MCF 10A (cell line): ENCODE data around the gene EHMT1. TPM values are rescaled to one million over a fixed set of nuclear protein-coding genes. Genes with fewer than 3 reads are reported as not detected.
"Not testable (repeated sequence)": the region's sequence is repeated elsewhere in the genome, so short reads cannot be mapped to it uniquely, and the experiment has no call there.

Experiments used
- BruUV-seq: library from RNA; stranded (reverse); fragments of 400-500 nt; replicated peaks from 2 replicates; lab custom pipeline; 2021; lab: Mats Ljungman, UMichigan
- CTCF ChIA-PET: fragments of 300-600 bp; sonication (Branson Sonifier 250); formaldehyde crosslinking; extraction: SDS; loops from one replicate; lab custom pipeline; 2021; ENCODE audit warnings: antibody characterized with exemption, inconsistent platforms; lab: Yijun Ruan, JAX
- POLR2A ChIA-PET: fragments of 300-600, 350-650 bp; sonication (Branson Sonifier 250); formaldehyde crosslinking; extraction: SDS; loops from one replicate; lab custom pipeline; 2020; ENCODE audit warnings: antibody characterized with exemption, inconsistent platforms; lab: Yijun Ruan, JAX
- DNase-seq: peaks from one replicate; pipeline ENCODE4 v3.0.0-alpha.2; 2018; ENCODE audit not compliant: unreplicated experiment
- H3K27ac Mint-ChIP-seq: one replicate; pipeline ENCODE4 v1.8.0; 2022; ENCODE audit warnings: mild to moderate bottlenecking, low read depth, mixed read lengths; ENCODE audit not compliant: unreplicated experiment
- H3K27me3 Mint-ChIP-seq: one replicate; pipeline ENCODE4 v1.8.0; 2022; ENCODE audit warnings: mixed read lengths; ENCODE audit not compliant: insufficient read depth, unreplicated experiment
- H3K36me3 Mint-ChIP-seq: one replicate; pipeline ENCODE4 v1.8.0; 2022; ENCODE audit warnings: mild to moderate bottlenecking, moderate library complexity, mixed read lengths; ENCODE audit not compliant: insufficient read depth, unreplicated experiment
- H3K4me1 Mint-ChIP-seq: one replicate; pipeline ENCODE4 v1.8.0; 2022; ENCODE audit warnings: mixed read lengths; ENCODE audit not compliant: insufficient read depth, unreplicated experiment
- H3K4me3 Mint-ChIP-seq: one replicate; pipeline ENCODE4 v1.8.0; 2022; ENCODE audit warnings: mild to moderate bottlenecking, moderate library complexity, mixed read lengths; ENCODE audit not compliant: unreplicated experiment
- H3K9me3 Mint-ChIP-seq: one replicate; pipeline ENCODE4 v1.8.0; 2022; ENCODE audit warnings: mixed read lengths; ENCODE audit not compliant: unreplicated experiment
- intact Hi-C: fragments of 100-400 bp; cut with micrococcal nuclease; formaldehyde crosslinking; loops from 2 replicates; pipeline ENCODE4 v1.14.1; 2022
- total RNA-seq: library from RNA; stranded (reverse); gene quantifications from 2 replicates; pipeline ENCODE4 v1.2.3, GENCODE V29; 2022
- TF ChIP-seq, protein P1 (sequence below): fragments of 200-600 bp; IDR thresholded peaks from one replicate; pipeline ENCODE4 v1.8.0; 2022; ENCODE audit warnings: antibody characterized with exemption, mild to moderate bottlenecking; ENCODE audit not compliant: unreplicated experiment

EHMT1 gene
- total RNA-seq, 1 experiment from 2014 or later = 79.7 TPM

DNA sequence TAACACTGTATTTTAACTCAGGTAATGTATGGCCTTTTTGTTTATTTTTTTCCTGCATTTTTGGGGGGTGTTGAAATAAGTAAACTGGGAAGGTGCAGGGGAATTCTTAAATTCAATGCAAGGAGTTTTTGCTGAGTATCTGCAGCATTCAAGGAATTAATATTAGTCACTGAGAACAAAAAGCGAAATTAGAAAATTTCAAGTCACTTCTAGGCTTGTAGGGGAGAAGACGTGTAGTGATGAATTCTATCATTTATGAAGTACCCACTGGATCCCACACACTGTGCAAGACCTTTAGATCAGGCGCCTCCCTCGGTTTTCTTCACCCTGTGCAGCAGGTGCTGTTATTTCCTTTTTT, 1.2 kb downstream of the EHMT1 start:
- Mint-ChIP-seq H3K9me3 (no peaks in the 10 kb centered on the region), H3K36me3 (peaks cover 80% of the 10 kb centered on the region), H3K27me3 (no peaks in the 10 kb centered on the region), H3K4me1 (peaks cover 14% of the 10 kb centered on the region), H3K4me3 (peak overlapping the region; percentile 95), H3K27ac (peak overlapping the region; percentile 91)
- POLR2A ChIA-PET = interaction anchor here (0.7 to 2.8 kb wide), 14 partner anchors 10 to 997 kb away, joined by 3 to 21 read pairs (median 4); partner anchors contain the start of genes ARRDC1, EXD3, NOXA1 and PNPLA7
- CTCF ChIA-PET = interaction anchor here (0.7 to 1.0 kb wide), 2 partner anchors 85 to 582 kb away, joined by 3 to 6 read pairs; no protein-coding TSS in a partner anchor
- TF ChIP-seq, protein P1, sequence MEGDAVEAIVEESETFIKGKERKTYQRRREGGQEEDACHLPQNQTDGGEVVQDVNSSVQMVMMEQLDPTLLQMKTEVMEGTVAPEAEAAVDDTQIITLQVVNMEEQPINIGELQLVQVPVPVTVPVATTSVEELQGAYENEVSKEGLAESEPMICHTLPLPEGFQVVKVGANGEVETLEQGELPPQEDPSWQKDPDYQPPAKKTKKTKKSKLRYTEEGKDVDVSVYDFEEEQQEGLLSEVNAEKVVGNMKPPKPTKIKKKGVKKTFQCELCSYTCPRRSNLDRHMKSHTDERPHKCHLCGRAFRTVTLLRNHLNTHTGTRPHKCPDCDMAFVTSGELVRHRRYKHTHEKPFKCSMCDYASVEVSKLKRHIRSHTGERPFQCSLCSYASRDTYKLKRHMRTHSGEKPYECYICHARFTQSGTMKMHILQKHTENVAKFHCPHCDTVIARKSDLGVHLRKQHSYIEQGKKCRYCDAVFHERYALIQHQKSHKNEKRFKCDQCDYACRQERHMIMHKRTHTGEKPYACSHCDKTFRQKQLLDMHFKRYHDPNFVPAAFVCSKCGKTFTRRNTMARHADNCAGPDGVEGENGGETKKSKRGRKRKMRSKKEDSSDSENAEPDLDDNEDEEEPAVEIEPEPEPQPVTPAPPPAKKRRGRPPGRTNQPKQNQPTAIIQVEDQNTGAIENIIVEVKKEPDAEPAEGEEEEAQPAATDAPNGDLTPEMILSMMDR = no peak
- no peak for DNase-seq
- intact Hi-C loops = no loop called here
- BruUV-seq = TSS peak; percentile 50

DNA sequence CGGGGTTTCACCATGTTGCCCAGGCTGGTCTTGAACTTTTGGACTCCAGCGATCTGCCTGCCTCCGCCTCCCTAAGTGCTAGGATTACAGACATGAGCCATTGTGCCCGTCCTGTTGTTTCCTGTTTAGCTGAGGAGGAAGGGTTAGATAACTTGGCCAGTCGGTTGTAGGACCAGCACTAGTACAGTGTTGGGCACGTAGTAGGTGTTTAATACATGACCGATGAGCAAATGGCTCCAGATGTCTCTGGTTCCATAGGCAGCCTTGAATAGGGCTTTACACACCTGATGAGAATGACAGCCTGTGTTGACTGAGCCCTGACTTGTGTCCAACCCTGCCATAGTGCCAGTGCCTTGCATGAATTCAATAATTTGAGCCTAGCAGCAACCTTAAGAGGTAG, 1.8 kb downstream of the EHMT1 start:
- ChIA-PET POLR2A (interaction anchor here (0.6 to 2.8 kb wide), 14 partner anchors 9 to 380 kb away, joined by 3 to 21 read pairs (median 3); partner anchors contain the start of genes DPH7, EXD3, NOXA1 and PNPLA7), CTCF (interaction anchor here (0.7 to 1.0 kb wide), 3 partner anchors 40 to 583 kb away, joined by 3 to 6 read pairs (median 3); no protein-coding TSS in a partner anchor)
- Mint-ChIP-seq H3K27ac (peak overlapping the region; percentile 91), H3K9me3 (no peaks in the 10 kb centered on the region), H3K36me3 (peaks cover 79% of the 10 kb centered on the region), H3K4me1 (peaks cover 14% of the 10 kb centered on the region), H3K4me3 (peak overlapping the region; percentile 95), H3K27me3 (no peaks in the 10 kb centered on the region)
- TF ChIP-seq, protein P1 = no peak
- no peak for DNase-seq
- intact Hi-C loops = no loop called here
- BruUV-seq = no TSS peak

DNA sequence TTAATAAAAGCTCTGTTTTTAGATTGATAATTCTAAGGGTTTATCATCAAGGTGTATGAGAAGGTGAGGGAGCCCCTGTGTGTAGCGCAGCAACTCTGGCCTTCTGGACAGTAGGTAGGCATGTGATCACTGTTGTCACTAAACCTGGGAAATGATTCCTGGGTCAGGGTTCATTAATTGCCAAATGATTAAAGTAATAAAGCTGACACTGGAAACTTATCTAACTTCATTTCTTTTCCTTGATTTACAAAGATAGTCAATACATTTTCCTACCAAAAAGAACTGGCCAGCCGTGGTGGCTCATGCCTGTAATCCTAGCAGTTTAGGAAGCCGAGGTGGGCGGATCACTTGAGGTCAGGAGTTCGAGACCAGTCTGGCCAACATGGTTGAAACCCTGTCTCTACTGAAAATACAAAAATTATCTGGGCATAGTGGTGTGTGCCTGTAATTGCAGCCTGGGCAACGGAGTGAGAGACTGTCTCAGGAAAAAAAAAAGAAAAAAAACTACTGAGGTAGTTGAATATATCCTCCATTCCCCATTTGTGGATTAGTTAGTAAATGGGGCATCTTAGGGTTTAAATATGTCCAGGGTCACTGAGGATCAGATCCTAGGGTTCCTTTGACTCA, 2.4 kb downstream of the EHMT1 start:
- no peak for DNase-seq
- peak overlapping the region; percentile 95 for H3K4me3 Mint-ChIP-seq
- ChIA-PET CTCF (interaction anchor here (0.6 to 1.0 kb wide), 5 partner anchors 41 to 919 kb away, joined by 3 to 6 read pairs (median 3); partner anchors contain the start of gene DPH7), POLR2A (interaction anchor here (0.6 to 2.8 kb wide), 14 partner anchors 9 to 831 kb away, joined by 3 to 21 read pairs (median 3); partner anchors contain the start of genes DPH7, EXD3, NOXA1 and TUBB4B)
- H3K4me1 Mint-ChIP-seq = peaks cover 14% of the 10 kb centered on the region
- no peaks in the 10 kb centered on the region for H3K27me3 Mint-ChIP-seq
- peaks cover 74% of the 10 kb centered on the region for H3K36me3 Mint-ChIP-seq
- no peaks in the 10 kb centered on the region for H3K9me3 Mint-ChIP-seq
- no TSS peak for BruUV-seq
- H3K27ac Mint-ChIP-seq = no peak overlapping the region
- intact Hi-C loops = no loop called here
- TF ChIP-seq, protein P1 = peak; percentile 14

DNA sequence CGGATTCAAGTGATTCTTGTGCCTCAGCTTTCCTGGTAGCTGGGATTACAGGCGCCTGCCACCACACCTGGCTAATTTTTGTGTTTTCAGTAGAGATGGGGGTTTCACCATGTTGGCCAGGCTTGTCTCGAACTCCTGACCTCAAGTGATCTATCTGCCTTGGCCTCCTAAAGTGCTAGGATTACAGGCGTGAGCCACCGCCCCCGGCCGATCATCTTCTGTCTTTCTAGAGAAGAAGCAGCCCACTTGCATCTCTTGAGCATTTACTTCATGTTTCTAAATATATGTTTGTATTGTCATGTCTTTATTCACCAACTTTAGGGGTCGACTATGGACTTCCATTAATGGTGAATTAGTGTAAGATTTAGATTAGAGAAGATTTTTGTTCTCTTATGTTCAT, 3.4 kb downstream of the EHMT1 start:
- ChIA-PET CTCF (interaction anchor here (0.7 kb wide), 1 partner anchor 920 kb away, joined by 4 read pairs; no protein-coding TSS in a partner anchor), POLR2A (interaction anchor here (0.7 to 2.0 kb wide), 3 partner anchors 11 to 832 kb away, joined by 3 to 7 read pairs (median 3); no protein-coding TSS in a partner anchor)
- H3K27me3 Mint-ChIP-seq, H3K27ac Mint-ChIP-seq, BruUV-seq, intact Hi-C loops, DNase-seq, H3K4me3 Mint-ChIP-seq, H3K9me3 Mint-ChIP-seq: not testable (repeated sequence)
- peaks cover 14% of the 10 kb centered on the region for H3K4me1 Mint-ChIP-seq
- H3K36me3 Mint-ChIP-seq = peaks cover 70% of the 10 kb centered on the region
